ENCODE measurements around the gene FIGN. TPM values are rescaled to one million over a fixed set of nuclear protein-coding genes. Genes with fewer than 3 reads are reported as not detected.

Gene FIGN
- polyA plus RNA-seq, 1 experiment: 2.4 TPM

DNA sequence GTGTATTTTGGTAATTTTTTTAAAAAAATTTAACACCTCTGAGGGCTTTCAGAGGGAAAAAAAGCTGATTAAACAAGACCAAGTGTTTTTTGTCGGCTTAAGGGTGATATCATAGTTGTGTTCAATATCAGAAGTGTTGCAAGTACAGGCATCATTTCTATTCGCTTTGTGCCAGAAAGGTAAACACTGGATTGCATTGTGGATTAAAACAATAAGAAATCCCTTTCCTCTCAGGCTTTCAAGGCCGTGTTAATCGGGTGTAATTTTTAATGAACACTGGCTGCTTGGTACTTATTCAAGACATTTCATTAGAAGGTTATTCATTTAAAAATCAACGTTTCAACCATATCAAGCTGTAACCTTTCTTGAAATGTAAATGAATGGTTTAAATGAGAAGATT lies 18.3 kb downstream of the FIGN start:
- CTCF ChIA-PET: no interaction called here
- Histone ChIP-seq H3K4me3 (ENCODE audit: low read depth, low read length) (no peak overlapping the region), H3K36me3 (ENCODE audit: control insufficient read depth, insufficient read depth, low read length) (no peaks in the 10 kb centered on the region), H3K27me3 (ENCODE audit: control insufficient read depth, insufficient read depth, low read length) (no peaks in the 10 kb centered on the region)
- TF ChIP-seq, protein P1, sequence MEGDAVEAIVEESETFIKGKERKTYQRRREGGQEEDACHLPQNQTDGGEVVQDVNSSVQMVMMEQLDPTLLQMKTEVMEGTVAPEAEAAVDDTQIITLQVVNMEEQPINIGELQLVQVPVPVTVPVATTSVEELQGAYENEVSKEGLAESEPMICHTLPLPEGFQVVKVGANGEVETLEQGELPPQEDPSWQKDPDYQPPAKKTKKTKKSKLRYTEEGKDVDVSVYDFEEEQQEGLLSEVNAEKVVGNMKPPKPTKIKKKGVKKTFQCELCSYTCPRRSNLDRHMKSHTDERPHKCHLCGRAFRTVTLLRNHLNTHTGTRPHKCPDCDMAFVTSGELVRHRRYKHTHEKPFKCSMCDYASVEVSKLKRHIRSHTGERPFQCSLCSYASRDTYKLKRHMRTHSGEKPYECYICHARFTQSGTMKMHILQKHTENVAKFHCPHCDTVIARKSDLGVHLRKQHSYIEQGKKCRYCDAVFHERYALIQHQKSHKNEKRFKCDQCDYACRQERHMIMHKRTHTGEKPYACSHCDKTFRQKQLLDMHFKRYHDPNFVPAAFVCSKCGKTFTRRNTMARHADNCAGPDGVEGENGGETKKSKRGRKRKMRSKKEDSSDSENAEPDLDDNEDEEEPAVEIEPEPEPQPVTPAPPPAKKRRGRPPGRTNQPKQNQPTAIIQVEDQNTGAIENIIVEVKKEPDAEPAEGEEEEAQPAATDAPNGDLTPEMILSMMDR (IDR thresholded peaks at IDR 0.05; ENCODE audit: insufficient read depth, low read depth, low read length): no peak
- no peak for DNase-seq (ENCODE audit: low read depth)
- POLR2A ChIA-PET: no interaction called here

DNA sequence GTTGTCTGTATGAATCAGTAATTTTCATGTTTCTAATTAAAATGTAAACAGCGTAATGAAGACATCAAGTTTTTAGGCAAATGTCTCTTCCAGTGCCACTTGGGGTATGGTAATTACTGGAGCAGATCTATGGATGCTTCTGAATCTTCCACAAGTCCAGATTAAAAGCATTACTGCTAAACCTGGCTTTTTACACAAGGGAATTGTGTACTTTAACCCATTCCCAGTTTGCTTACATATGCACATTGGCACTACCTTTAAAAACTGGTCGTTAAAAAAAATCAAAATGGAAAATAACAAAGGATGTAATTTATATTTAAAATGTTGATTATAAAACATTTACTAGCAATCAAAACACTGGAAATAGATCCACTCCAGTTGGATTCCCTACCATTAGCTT lies 19.7 kb downstream of the FIGN start:
- DNase-seq (ENCODE audit: low read depth): no peak
- ChIA-PET POLR2A (no interaction called here), CTCF (no interaction called here)
- Histone ChIP-seq H3K27me3 (ENCODE audit: control insufficient read depth, insufficient read depth, low read length) (no peaks in the 10 kb centered on the region), H3K36me3 (ENCODE audit: control insufficient read depth, insufficient read depth, low read length) (no peaks in the 10 kb centered on the region), H3K4me3 (ENCODE audit: low read depth, low read length) (no peak overlapping the region)
- TF ChIP-seq, protein P1 (IDR thresholded peaks at IDR 0.05; ENCODE audit: insufficient read depth, low read depth, low read length): no peak

DNA sequence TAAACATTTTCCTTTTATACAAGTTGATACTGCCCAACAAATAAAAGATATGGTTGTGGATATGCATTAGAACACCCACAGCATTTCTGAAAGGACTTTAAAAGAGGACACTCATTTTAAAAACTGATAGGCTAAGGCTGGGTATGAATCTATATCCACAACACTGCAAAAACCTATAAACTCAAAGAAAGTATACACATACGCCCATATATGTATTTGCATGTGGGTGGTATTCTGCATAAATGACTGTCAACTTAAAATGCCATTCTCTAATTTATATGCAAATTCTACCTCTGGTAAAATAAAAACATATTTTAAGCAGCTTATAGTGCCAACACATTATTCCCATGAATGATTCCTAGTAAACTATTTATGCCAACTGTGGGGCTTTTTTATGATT lies 20.1 kb downstream of the FIGN start:
- no peak for DNase-seq (ENCODE audit: low read depth)
- CTCF ChIA-PET: no interaction called here
- POLR2A ChIA-PET: no interaction called here

DNA sequence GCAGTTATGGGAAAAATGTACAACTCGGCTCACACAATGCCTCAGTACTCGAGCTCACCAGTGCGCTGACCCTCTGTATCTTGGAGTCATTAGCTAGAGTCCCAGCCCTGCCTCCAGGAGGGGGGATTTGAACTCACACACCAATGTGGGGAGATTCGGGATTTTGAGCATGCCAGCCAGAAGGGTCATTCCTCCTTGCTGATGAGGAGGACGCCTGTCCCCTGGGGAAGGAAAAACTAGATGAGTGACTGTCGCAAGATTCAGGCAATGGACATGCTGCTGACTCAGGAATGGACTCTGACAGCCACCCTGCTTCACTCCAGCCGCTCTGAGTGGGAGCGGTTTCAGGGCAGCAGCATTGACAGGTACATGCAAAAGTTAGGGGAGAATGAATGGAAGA lies 20.6 kb downstream of the FIGN start:
- H3K4me3 ChIP-seq (ENCODE audit: low read depth, low read length): no peak overlapping the region
- POLR2A ChIA-PET: no interaction called here
- TF ChIP-seq, protein P1 (IDR thresholded peaks at IDR 0.05; ENCODE audit: insufficient read depth, low read depth, low read length): no peak
- H3K36me3 ChIP-seq (ENCODE audit: control insufficient read depth, insufficient read depth, low read length): no peaks in the 10 kb centered on the region
- no peaks in the 10 kb centered on the region for H3K27me3 ChIP-seq (ENCODE audit: control insufficient read depth, insufficient read depth, low read length)
- no peak for DNase-seq (ENCODE audit: low read depth)
- CTCF ChIA-PET: no interaction called here

More for the DNA sequence above, 20.1 kb downstream of the FIGN start:
- Histone ChIP-seq H3K36me3 (ENCODE audit: control insufficient read depth, insufficient read depth, low read length) (no peaks in the 10 kb centered on the region), H3K27me3 (ENCODE audit: control insufficient read depth, insufficient read depth, low read length) (no peaks in the 10 kb centered on the region), H3K4me3 (ENCODE audit: low read depth, low read length) (no peak overlapping the region)
- TF ChIP-seq, protein P1 (IDR thresholded peaks at IDR 0.05; ENCODE audit: insufficient read depth, low read depth, low read length): no peak

DNA sequence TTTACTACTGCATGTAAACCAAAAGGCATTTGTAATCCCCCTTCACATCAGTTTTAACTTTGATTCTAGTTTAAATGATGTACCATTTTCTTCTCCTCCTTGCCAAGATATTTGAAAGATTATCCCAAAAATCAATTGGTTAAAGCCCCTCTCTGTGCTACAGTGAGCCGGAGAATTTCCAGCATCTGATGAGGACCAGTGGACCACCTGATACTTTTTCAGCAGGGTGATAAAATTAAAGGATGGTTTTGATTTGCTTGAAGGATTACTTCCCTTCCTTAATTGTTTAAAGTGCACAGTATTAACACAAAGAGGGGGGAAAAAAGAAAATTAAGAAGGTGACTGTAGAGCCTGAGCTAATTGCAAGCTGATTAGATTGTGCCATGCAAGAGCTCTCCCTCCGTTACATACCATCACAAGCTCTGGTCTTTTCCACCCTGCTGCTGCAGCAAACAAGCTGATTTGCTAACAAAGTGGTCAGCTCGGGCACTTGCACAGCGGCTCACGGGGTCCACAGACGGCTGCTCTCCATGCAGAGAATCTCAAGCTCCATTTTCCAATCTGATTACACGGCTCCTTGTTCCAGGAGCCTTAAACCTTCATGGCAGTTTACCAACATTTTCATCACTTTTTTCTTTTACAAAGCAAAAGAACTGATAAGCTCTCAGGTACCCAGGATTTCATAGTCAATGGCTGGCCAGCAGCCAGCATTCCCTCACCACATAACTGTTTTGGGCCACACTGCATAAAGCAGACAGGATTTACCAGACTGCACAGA lies 22.1 kb downstream of the FIGN start:
- DNase-seq (ENCODE audit: low read depth): no peak
- POLR2A ChIA-PET: no interaction called here
- TF ChIP-seq, protein P1 (IDR thresholded peaks at IDR 0.05; ENCODE audit: insufficient read depth, low read depth, low read length): no peak
- H3K36me3 ChIP-seq (ENCODE audit: control insufficient read depth, insufficient read depth, low read length): no peaks in the 10 kb centered on the region
- CTCF ChIA-PET: no interaction called here
- H3K27me3 ChIP-seq (ENCODE audit: control insufficient read depth, insufficient read depth, low read length): no peaks in the 10 kb centered on the region
- no peak overlapping the region for H3K4me3 ChIP-seq (ENCODE audit: low read depth, low read length)

Data from BJ (cell line).